Osteoblast (primary cell): ENCODE results near the gene EPS8L2. TPM values are rescaled to one million over a fixed set of nuclear protein-coding genes. Genes with fewer than 3 reads are reported as not detected.

ENCODE experiments used
- DNase-seq: peaks from one replicate; pipeline ENCODE4 v3.0.0; 2011; ENCODE audit warnings: low spot score, mixed read lengths; ENCODE audit not compliant: insufficient read length; ENCODE audit errors: missing footprints
- H2AFZ ChIP-seq: 2 replicates; pipeline ENCODE4 v1.6.0; 2011; ENCODE audit warnings: mild to moderate bottlenecking, low read length
- H3K27ac ChIP-seq: 2 replicates; pipeline ENCODE4 v1.5.1; 2011; ENCODE audit warnings: mild to moderate bottlenecking, low read depth, low read length, moderate library complexity
- H3K27me3 ChIP-seq: 2 replicates; pipeline ENCODE4 v1.6.0; 2012; ENCODE audit warnings: mild to moderate bottlenecking, control low read depth, inconsistent platforms, low read length, moderate library complexity; ENCODE audit not compliant: insufficient read depth
- H3K36me3 ChIP-seq: 2 replicates; pipeline ENCODE4 v1.5.1; 2011; ENCODE audit warnings: mild to moderate bottlenecking, low read length, control low read depth, moderate library complexity; ENCODE audit not compliant: insufficient read depth
- H3K4me1 ChIP-seq: 2 replicates; pipeline ENCODE4 v1.5.1; 2011; ENCODE audit warnings: mild to moderate bottlenecking, low read length, control low read depth, moderate library complexity; ENCODE audit not compliant: insufficient read depth
- H3K4me2 ChIP-seq: 2 replicates; pipeline ENCODE4 v1.6.0; 2011; ENCODE audit warnings: mild to moderate bottlenecking, low read length; ENCODE audit not compliant: insufficient read depth
- H3K4me3 ChIP-seq: fragments of 200-600 bp; sonication (generic); 3 replicates; pipeline ENCODE4 v1.5.1; 2012; ENCODE audit warnings: mild to moderate bottlenecking, low read length, inconsistent platforms; ENCODE audit not compliant: insufficient read depth
- H3K79me2 ChIP-seq: 2 replicates; pipeline ENCODE4 v1.6.0; 2012; ENCODE audit warnings: mild to moderate bottlenecking, low read length, control low read depth, inconsistent platforms; ENCODE audit not compliant: insufficient read depth
- H3K9me3 ChIP-seq: 2 replicates; pipeline ENCODE4 v1.5.1; 2011; ENCODE audit warnings: low read depth, low read length, control low read depth
- H4K20me1 ChIP-seq: 2 replicates; pipeline ENCODE4 v1.6.0; 2012; ENCODE audit warnings: mild to moderate bottlenecking, low read length, control low read depth; ENCODE audit not compliant: insufficient read depth
- total RNA-seq: library from RNA; depleted of rRNA; stranded (reverse); fragments of >200 nt; gene quantifications from 2 replicates; pipeline ENCODE4 v1.2.3, GENCODE V29; 2012
- TF ChIP-seq, protein P1 (sequence below): IDR thresholded peaks from 2 replicates; pipeline ENCODE4 v1.5.1; 2011; ENCODE audit warnings: mild to moderate bottlenecking, low read depth, low read length, moderate library complexity; ENCODE audit errors: extremely low read depth

EPS8L2 gene
- total RNA-seq, 1 donor: 29.7 TPM

- H4K20me1 ChIP-seq: no peaks in the 10 kb centered on the region
- no peaks in the 10 kb centered on the region for H3K4me1 ChIP-seq
- TF ChIP-seq, protein P1, sequence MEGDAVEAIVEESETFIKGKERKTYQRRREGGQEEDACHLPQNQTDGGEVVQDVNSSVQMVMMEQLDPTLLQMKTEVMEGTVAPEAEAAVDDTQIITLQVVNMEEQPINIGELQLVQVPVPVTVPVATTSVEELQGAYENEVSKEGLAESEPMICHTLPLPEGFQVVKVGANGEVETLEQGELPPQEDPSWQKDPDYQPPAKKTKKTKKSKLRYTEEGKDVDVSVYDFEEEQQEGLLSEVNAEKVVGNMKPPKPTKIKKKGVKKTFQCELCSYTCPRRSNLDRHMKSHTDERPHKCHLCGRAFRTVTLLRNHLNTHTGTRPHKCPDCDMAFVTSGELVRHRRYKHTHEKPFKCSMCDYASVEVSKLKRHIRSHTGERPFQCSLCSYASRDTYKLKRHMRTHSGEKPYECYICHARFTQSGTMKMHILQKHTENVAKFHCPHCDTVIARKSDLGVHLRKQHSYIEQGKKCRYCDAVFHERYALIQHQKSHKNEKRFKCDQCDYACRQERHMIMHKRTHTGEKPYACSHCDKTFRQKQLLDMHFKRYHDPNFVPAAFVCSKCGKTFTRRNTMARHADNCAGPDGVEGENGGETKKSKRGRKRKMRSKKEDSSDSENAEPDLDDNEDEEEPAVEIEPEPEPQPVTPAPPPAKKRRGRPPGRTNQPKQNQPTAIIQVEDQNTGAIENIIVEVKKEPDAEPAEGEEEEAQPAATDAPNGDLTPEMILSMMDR: no peak
- no peaks in the 10 kb centered on the region for H3K9me3 ChIP-seq
- H3K79me2 ChIP-seq: no peaks in the 10 kb centered on the region
- no peak overlapping the region for H2AFZ ChIP-seq
- no peak overlapping the region for H3K27ac ChIP-seq
- no peaks in the 10 kb centered on the region for H3K27me3 ChIP-seq
- H3K4me2 ChIP-seq: no peak overlapping the region
- H3K36me3 ChIP-seq: peaks cover 42% of the 10 kb centered on the region
- DNase-seq: peak; percentile 41
- no peak overlapping the region for H3K4me3 ChIP-seq
These were observed 27.7 kb upstream of the EPS8L2 start for GRCh38 chr11:678297-678696.

DNA sequence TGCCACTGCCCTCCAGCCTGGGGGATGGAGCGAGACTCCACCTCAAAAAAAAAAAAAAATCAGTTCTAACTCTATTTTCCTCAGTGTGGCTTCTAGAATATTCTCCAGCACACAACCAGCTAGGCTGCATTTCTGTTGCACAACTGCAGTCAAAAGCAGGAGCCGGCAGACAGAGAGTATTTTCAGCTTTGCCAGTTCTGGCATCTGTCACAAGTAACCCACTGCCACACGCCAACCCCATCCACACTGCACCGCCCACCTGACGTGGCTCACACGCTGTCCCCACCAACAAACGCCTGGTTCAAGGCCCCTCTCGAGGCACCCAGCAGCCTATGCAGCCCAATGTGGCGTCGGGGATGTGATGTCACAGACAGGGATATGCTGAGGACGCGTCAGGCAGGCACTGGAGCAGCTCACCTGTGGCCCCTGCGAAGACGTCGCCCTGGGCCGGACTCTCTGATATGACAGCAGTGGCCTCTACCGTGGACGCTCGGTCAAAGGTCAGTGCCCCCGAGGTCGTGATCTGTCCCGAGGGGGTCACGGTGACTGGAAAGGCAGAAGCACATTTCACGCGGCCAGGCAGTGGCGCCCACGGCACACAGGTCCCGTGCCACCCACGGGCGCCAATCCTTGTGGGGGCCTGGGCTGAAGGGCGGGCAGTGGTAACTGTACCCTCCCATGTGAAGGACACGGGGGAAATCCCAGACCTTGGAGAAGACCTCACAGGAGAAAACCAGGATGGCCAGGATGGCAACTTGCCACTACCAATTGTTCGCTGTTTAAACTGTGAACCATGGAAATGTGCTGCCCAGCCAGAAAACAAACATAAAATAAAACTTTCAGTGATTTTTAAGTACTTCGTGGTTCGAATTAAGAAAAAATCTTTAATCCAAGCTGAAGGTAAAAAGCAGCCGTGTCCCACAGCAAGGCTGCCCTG, 26.5 kb upstream of the EPS8L2 start:
- Histone ChIP-seq H3K4me3 (no peak overlapping the region), H3K36me3 (peaks cover 37% of the 10 kb centered on the region), H3K27me3 (no peaks in the 10 kb centered on the region), H2AFZ (no peak overlapping the region), H3K79me2 (no peaks in the 10 kb centered on the region), H3K27ac (no peak overlapping the region), H3K9me3 (no peaks in the 10 kb centered on the region), H3K4me1 (no peaks in the 10 kb centered on the region), H4K20me1 (no peaks in the 10 kb centered on the region), H3K4me2 (no peak overlapping the region)
- TF ChIP-seq, protein P1: no peak
- peak; percentile 53 for DNase-seq

DNA sequence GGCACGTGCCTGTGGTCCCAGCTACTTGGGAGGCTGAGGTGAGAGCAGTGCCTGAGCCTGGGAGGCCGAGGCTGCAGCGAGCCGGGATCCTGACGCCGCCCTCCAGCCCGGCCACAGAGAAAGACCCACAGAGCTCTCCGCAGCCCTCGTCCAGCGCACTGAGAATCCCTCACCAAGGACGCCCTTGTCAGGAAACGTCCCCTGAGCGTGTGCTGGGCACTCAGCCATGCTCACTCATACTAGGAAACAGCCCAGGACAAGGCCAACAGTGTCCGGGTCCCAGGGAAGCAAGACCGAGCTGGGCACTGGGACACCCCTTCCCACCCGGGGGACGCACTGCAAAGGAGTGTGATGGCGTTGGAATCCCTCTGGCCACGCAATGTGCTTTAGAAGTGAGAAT, 25.6 kb upstream of the EPS8L2 start:
- DNase-seq: no peak
- Histone ChIP-seq H3K4me2 (no peak overlapping the region), H3K4me3 (no peak overlapping the region), H3K27ac (no peak overlapping the region), H3K27me3 (no peaks in the 10 kb centered on the region), H3K9me3 (no peaks in the 10 kb centered on the region), H4K20me1 (no peaks in the 10 kb centered on the region), H3K79me2 (no peaks in the 10 kb centered on the region), H3K4me1 (no peaks in the 10 kb centered on the region), H3K36me3 (peaks cover 41% of the 10 kb centered on the region), H2AFZ (no peak overlapping the region)
- TF ChIP-seq, protein P1: no peak

GRCh38 chr11:680970-681369, 25.1 kb upstream of the EPS8L2 start:
- Histone ChIP-seq H4K20me1 (no peaks in the 10 kb centered on the region), H3K27ac (no peak overlapping the region), H3K79me2 (no peaks in the 10 kb centered on the region), H2AFZ (no peak overlapping the region), H3K4me1 (no peaks in the 10 kb centered on the region), H3K27me3 (no peaks in the 10 kb centered on the region), H3K4me3 (no peak overlapping the region), H3K4me2 (no peak overlapping the region), H3K9me3 (no peaks in the 10 kb centered on the region), H3K36me3 (peaks cover 41% of the 10 kb centered on the region)
- peak; percentile 26 for DNase-seq
- TF ChIP-seq, protein P1: no peak
